Adrenal gland (tissue), 12 donors: ENCODE measurements around the gene CRYGS. TPM values are rescaled to one million over a fixed set of nuclear protein-coding genes. Genes with fewer than 3 reads are reported as not detected.

Source experiments
- DNase-seq, 7 donors: peaks; one replicate each; pipeline ENCODE4 v3.0.0-alpha.2; 2019 to 2020
- H3K27ac ChIP-seq, 5 donors: fragments of 200-600 bp; sonication (generic) in 4 of 5; 1 replicate in 3 of 5; 2 replicates in 2 of 5; pipeline versions ENCODE4 v1.5.1 to v1.8.0; 2016 to 2020; ENCODE audit warnings: mild to moderate bottlenecking in 1 of 5
- H3K27me3 ChIP-seq: fragments of 200-600 bp; 2 replicates; pipeline ENCODE4 v1.8.0; 2021
- H3K36me3 ChIP-seq, 2 donors: fragments of 200-600 bp; replicated peaks in 1 of 2; 1 replicate in 1 of 2; 2 replicates in 1 of 2; pipeline versions ENCODE4 v1.5.1 to v1.8.0; 2018 to 2022
- H3K4me1 ChIP-seq, 2 donors: fragments of 200-600 bp; replicated peaks in 1 of 2; 1 replicate in 1 of 2; 2 replicates in 1 of 2; pipeline versions ENCODE4 v1.5.1 to v1.8.0; 2018 to 2021
- H3K4me3 ChIP-seq, 4 donors: fragments of 200-600 bp; sonication (generic) in 3 of 4; one replicate each; pipeline ENCODE4 v1.5.1; 2016 to 2018
- H3K9me3 ChIP-seq, 3 donors: fragments of 200-600 bp; sonication (generic) in 1 of 3; replicated peaks in 1 of 3; 1 replicate in 2 of 3; 2 replicates in 1 of 3; pipeline versions ENCODE4 v1.5.1 to v1.8.0; 2016 to 2021
- POLR2A ChIP-seq, 2 donors: fragments of 450-650 bp; IDR thresholded peaks; one replicate each; pipeline ENCODE4 v1.6.1; 2017; ENCODE audit warnings: antibody characterized with exemption in 2 of 2, mild to moderate bottlenecking in 2 of 2, moderate library complexity in 1 of 2
- WGBS, 4 donors: extraction: QIAGEN DNeasy Blood & Tissue Kit in 2 of 4; methylation state at CpG; one replicate each; pipeline versions ENCODE4 v1.1.5 to v1.1.7; 2013 to 2017; 5-methylcytosine and 5-hydroxymethylcytosine counted together
- intact Hi-C, 2 donors: fragments of 100-400 bp; cut with DNase I; formaldehyde crosslinking; loops; one replicate each; pipeline versions ENCODE4 v1.14.1 to v1.15.0; 2022 to 2023
- polyA plus RNA-seq, 3 donors: library from polyadenylated mRNA; stranded (reverse); fragments of 200-250 nt in 2 of 3; fragments of 350-450 nt in 1 of 3; fragmentation: Illumina TruSeq in 1 of 3; extraction: RNeasy Lipid Tissue Mini Kit (QIAGEN cat#74804) in 1 of 3; gene quantifications; one replicate each; pipeline ENCODE4 v1.2.3, GENCODE V29; 2013 to 2014
- total RNA-seq, 9 donors: library from RNA; depleted of rRNA in 4 of 9; stranded (reverse); fragments of >200 nt in 4 of 9; fragments of 120-200 nt in 1 of 9; fragmentation: NEBNext Ultra II Directional in 1 of 9; extraction: Animal tissue kit (Norgen Biotek cat#: 25700) in 1 of 9; gene quantifications; one replicate each; pipeline versions ENCODE4 v1.1.0 to v1.2.4, GENCODE V29; 2013 to 2023
- TF ChIP-seq, protein P1 (sequence below), 6 experiments: fragments of 450-650 bp in 4 of 6; fragments of 200-600 bp in 2 of 6; sonication (generic) in 1 of 6; IDR thresholded peaks; 1 replicate in 5 of 6; 2 replicates in 1 of 6; pipeline versions ENCODE4 v1.5.1 to v1.8.0; 2016 to 2021; ENCODE audit warnings: antibody characterized with exemption in 6 of 6, mild to moderate bottlenecking in 2 of 6, moderate library complexity in 1 of 6
- donor health status: healthy with polysubstance abuse.
- donor health status: Bipolar disorder and iron deficiency.
- donor health status: DM: yes; HTN: yes; CAD: no.
- donor health status: DM: no; HTN: no; CAD: no.
- donor health status: DM: no; HTN: no; CAD: no.
- donor health status: DM: yes; HTN: yes; CAD: no.

Gene CRYGS
- total and polyA plus RNA-seq, 12 donors, result 0.78 to 22.0 (median 2.4) TPM

GRCh38 chr3:186511702-186512101 lies 32.5 kb downstream of the CRYGS start:
- DNase-seq, result no peak
- TF ChIP-seq, protein P1, sequence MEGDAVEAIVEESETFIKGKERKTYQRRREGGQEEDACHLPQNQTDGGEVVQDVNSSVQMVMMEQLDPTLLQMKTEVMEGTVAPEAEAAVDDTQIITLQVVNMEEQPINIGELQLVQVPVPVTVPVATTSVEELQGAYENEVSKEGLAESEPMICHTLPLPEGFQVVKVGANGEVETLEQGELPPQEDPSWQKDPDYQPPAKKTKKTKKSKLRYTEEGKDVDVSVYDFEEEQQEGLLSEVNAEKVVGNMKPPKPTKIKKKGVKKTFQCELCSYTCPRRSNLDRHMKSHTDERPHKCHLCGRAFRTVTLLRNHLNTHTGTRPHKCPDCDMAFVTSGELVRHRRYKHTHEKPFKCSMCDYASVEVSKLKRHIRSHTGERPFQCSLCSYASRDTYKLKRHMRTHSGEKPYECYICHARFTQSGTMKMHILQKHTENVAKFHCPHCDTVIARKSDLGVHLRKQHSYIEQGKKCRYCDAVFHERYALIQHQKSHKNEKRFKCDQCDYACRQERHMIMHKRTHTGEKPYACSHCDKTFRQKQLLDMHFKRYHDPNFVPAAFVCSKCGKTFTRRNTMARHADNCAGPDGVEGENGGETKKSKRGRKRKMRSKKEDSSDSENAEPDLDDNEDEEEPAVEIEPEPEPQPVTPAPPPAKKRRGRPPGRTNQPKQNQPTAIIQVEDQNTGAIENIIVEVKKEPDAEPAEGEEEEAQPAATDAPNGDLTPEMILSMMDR (IDR thresholded peaks at IDR 0.05), result no peak
- no peak for TF ChIP-seq POLR2A (IDR thresholded peaks at IDR 0.05)
- Histone ChIP-seq H3K36me3 (no peaks in the 10 kb centered on the region), H3K4me3 (no peak overlapping the region), H3K9me3 (no peaks in the 10 kb centered on the region), H3K27me3 (no peaks in the 10 kb centered on the region), H3K4me1 (no peaks in the 10 kb centered on the region), H3K27ac (no peak overlapping the region)
- WGBS, 4 donors, result 66 to 69% (median 68%) methylated on average over 5 of the region's 5 CpGs
- intact Hi-C loops, result no loop called here

DNA sequence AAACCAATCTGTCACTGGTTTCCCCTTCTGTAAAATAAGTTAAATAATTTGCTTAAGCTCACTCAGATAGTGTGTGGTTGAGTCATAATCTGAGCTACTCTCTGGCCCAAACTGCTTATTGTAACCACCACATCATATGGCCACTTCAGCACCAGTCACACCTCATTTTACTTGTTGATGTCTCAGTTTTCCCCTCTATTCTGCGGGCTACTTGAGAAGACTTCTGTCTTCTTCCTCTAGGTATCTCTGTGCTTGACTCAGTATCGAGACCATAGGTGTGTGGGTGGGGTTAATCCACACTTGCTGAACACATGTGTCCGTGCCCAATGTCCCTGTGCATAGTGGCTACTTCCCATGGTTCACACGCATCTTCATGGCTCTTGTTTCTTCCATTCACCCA lies 32.9 kb downstream of the CRYGS start:
- H3K4me1 ChIP-seq, result no peaks in the 10 kb centered on the region
- WGBS, 4 donors, result 83 to 96% (median 89%) methylated on average over 4 of the region's 4 CpGs
- DNase-seq, result no peak
- H3K36me3 ChIP-seq, result no peaks in the 10 kb centered on the region
- no peaks in the 10 kb centered on the region for H3K27me3 ChIP-seq
- TF ChIP-seq, protein P1 (IDR thresholded peaks at IDR 0.05), result no peak
- no peak for TF ChIP-seq POLR2A (IDR thresholded peaks at IDR 0.05)
- H3K4me3 ChIP-seq, result no peak overlapping the region
- H3K9me3 ChIP-seq, result no peaks in the 10 kb centered on the region
- intact Hi-C loops, result no loop called here
- no peak overlapping the region for H3K27ac ChIP-seq

DNA sequence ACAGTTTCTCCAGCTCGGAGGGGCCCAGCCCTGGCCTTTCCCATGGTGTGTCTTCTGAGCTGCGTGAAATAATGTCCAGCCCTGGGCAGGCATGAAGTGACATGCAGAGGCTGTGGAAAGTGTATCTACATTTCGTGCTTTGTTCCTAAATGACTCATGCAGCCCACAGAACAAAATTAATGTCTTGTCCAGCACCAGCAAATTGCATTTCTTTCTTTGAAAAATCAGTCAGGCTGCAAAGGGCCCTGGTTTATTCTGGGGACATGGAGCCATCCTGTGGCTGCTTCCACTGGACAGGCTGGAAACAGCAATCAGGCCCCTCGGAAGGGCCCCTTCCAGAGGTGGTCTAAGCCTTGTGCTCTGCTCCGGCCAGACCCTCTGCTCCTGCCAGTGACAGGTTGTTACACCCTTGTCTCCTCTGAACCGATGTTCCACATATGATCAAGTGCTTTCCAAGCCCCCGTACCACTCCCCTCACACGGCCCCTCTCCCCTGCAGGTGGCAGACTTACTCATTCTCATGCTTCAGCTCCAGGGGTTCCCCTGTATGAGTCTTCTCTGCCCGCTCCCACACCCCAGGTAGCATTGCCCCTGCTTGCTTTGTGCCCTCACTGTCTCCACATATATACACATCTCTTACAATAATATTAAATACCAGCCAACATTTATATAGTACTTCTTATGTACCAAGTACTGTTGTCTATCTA lies 33.7 kb downstream of the CRYGS start:
- intact Hi-C loops, result no loop called here
- WGBS, 4 donors, result 57 to 87% (median 65%) methylated on average over 7 to 9 of the region's 9 CpGs
- H3K36me3 ChIP-seq, result no peaks in the 10 kb centered on the region
- TF ChIP-seq, protein P1 (IDR thresholded peaks at IDR 0.05), result peak in 1 of 6 experiments; percentile 6
- TF ChIP-seq POLR2A (IDR thresholded peaks at IDR 0.05), result no peak
- no peaks in the 10 kb centered on the region for H3K4me1 ChIP-seq
- H3K9me3 ChIP-seq, result no peaks in the 10 kb centered on the region
- peak overlapping the region in 1 of 5 donors; percentile 14 for H3K27ac ChIP-seq
- no peaks in the 10 kb centered on the region for H3K27me3 ChIP-seq
- DNase-seq, result no peak
- H3K4me3 ChIP-seq, result no peak overlapping the region

- Histone ChIP-seq H3K27me3 (no peaks in the 10 kb centered on the region), H3K9me3 (no peaks in the 10 kb centered on the region), H3K36me3 (no peaks in the 10 kb centered on the region), H3K4me1 (no peaks in the 10 kb centered on the region), H3K27ac (no peak overlapping the region), H3K4me3 (no peak overlapping the region)
- TF ChIP-seq, protein P1 (IDR thresholded peaks at IDR 0.05), result no peak
- TF ChIP-seq POLR2A (IDR thresholded peaks at IDR 0.05), result no peak
- DNase-seq, result no peak
- 81 to 100% (median 90%) methylated on average over 2 of the region's 2 CpGs for WGBS, 4 donors
- intact Hi-C loops, result no loop called here
These were observed 34.8 kb downstream of the CRYGS start for GRCh38 chr3:186509423-186509822.
